ENCODE measurements around the gene BCL2L2.

DNA sequence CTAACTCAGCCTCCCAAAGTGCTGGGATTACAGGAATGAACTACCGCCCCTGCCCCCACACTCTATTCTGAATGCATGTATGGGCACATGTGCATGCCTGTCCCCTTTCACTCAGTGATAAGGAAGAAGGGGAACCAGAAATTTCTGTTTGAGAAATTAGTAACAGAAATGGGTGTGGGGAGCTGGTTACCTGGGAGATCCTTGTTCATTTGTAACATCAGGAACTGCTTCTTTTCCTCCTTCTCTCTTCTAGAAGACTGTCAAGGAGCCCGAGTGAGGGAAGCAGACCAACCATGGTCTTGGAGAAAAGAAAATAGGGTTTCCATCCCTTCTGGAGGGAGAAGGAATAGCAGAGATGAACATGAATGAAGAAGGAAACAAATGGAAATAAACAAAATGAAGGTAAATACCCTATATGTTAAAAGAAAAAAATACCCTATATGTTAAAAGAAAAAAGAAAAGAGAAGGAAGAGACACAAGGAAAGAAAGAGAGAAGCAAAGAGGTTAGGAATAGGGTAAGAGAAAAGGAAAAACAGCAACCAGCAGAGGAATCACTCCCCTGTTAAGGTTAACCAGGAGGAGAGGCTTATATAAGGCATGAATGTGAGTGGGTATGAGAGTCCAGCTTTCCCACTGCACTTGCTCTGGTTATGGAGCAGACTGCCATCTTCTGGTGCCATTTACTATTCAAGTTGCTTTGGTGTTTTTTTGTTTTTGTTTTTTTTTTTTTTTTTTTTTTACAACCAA lies 7.2 kb upstream of the BCL2L2 start:
- TF ChIP-seq, protein P1, sequence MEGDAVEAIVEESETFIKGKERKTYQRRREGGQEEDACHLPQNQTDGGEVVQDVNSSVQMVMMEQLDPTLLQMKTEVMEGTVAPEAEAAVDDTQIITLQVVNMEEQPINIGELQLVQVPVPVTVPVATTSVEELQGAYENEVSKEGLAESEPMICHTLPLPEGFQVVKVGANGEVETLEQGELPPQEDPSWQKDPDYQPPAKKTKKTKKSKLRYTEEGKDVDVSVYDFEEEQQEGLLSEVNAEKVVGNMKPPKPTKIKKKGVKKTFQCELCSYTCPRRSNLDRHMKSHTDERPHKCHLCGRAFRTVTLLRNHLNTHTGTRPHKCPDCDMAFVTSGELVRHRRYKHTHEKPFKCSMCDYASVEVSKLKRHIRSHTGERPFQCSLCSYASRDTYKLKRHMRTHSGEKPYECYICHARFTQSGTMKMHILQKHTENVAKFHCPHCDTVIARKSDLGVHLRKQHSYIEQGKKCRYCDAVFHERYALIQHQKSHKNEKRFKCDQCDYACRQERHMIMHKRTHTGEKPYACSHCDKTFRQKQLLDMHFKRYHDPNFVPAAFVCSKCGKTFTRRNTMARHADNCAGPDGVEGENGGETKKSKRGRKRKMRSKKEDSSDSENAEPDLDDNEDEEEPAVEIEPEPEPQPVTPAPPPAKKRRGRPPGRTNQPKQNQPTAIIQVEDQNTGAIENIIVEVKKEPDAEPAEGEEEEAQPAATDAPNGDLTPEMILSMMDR (conservative IDR thresholded peaks at IDR 0.05; ENCODE audit: low read depth, low read length) = peak; percentile 56
- no peak for TF ChIP-seq EZH2phosphoT487 (IDR thresholded peaks at IDR 0.05; ENCODE audit: borderline replicate concordance, low read length)
- TF ChIP-seq EZH2 (IDR thresholded peaks at IDR 0.05; ENCODE audit: low read length, unreplicated experiment) = no peak
